Astrocyte (in vitro differentiated cells and primary cell): Measurements from ENCODE around the gene TMEM87A. TPM values are rescaled to one million over a fixed set of nuclear protein-coding genes. Genes with fewer than 3 reads are reported as not detected.

Source experiments
- DNase-seq: peaks from one replicate; pipeline ENCODE4 v3.0.0-alpha.2; 2010; ENCODE audit warnings: low read depth
- FAIRE-seq: peaks from 2 replicates; lab custom pipeline; 2011; peaks lifted over from hg19 to GRCh38; lab: Jason Lieb, UNC
- H2AFZ ChIP-seq: 2 replicates; pipeline ENCODE4 v1.6.0; 2012; ENCODE audit warnings: low read depth, low read length, inconsistent platforms
- H3K27ac ChIP-seq: 2 replicates; pipeline ENCODE4 v1.5.1; 2011; ENCODE audit warnings: low read depth, low read length, inconsistent platforms
- H3K27me3 ChIP-seq: 2 replicates; pipeline ENCODE4 v1.6.0; 2011; ENCODE audit warnings: low read length, inconsistent platforms; ENCODE audit not compliant: insufficient read depth
- H3K36me3 ChIP-seq: 2 replicates; pipeline ENCODE4 v1.5.1; 2011; ENCODE audit warnings: low read length, inconsistent platforms; ENCODE audit not compliant: insufficient read depth
- H3K4me1 ChIP-seq: 2 replicates; pipeline ENCODE4 v1.5.1; 2011; ENCODE audit warnings: low read length, inconsistent platforms; ENCODE audit not compliant: insufficient read depth
- H3K4me2 ChIP-seq: 2 replicates; pipeline ENCODE4 v1.6.0; 2012; ENCODE audit warnings: low read length, inconsistent platforms
- H3K4me3 ChIP-seq: 2 replicates; pipeline ENCODE4 v1.5.1; 2011; ENCODE audit warnings: low read depth, mild to moderate bottlenecking, low read length, inconsistent platforms; ENCODE audit not compliant: insufficient read depth
- H3K79me2 ChIP-seq: 2 replicates; pipeline ENCODE4 v1.6.0; 2012; ENCODE audit warnings: mild to moderate bottlenecking, low read length, inconsistent platforms; ENCODE audit not compliant: insufficient read depth
- H3K9ac ChIP-seq: 2 replicates; pipeline ENCODE4 v1.6.0; 2012; ENCODE audit warnings: mild to moderate bottlenecking, low read length, inconsistent platforms
- H3K9me3 ChIP-seq: 2 replicates; pipeline ENCODE4 v1.5.1; 2012; ENCODE audit warnings: low read depth, mild to moderate bottlenecking, low read length, inconsistent platforms; ENCODE audit not compliant: insufficient read depth
- H4K20me1 ChIP-seq: 2 replicates; pipeline ENCODE4 v1.6.0; 2012; ENCODE audit warnings: low read length, inconsistent platforms; ENCODE audit not compliant: insufficient read depth
- H3K27ac Mint-ChIP-seq: one replicate; pipeline ENCODE4 v1.8.0; 2021; ENCODE audit warnings: mild to moderate bottlenecking, mixed read lengths; ENCODE audit not compliant: unreplicated experiment
- H3K27me3 Mint-ChIP-seq: one replicate; pipeline ENCODE4 v1.8.0; 2021; ENCODE audit warnings: low read depth, mixed read lengths; ENCODE audit not compliant: unreplicated experiment
- H3K36me3 Mint-ChIP-seq: one replicate; pipeline ENCODE4 v1.8.0; 2021; ENCODE audit warnings: low read depth, mixed read lengths; ENCODE audit not compliant: unreplicated experiment
- H3K4me1 Mint-ChIP-seq: one replicate; pipeline ENCODE4 v1.8.0; 2021; ENCODE audit warnings: low read depth, mixed read lengths; ENCODE audit not compliant: unreplicated experiment
- H3K4me3 Mint-ChIP-seq: one replicate; pipeline ENCODE4 v1.8.0; 2021; ENCODE audit warnings: mild to moderate bottlenecking, moderate library complexity, mixed read lengths; ENCODE audit not compliant: unreplicated experiment
- H3K9me3 Mint-ChIP-seq: one replicate; pipeline ENCODE4 v1.8.0; 2021; ENCODE audit warnings: mild to moderate bottlenecking, mixed read lengths; ENCODE audit not compliant: unreplicated experiment
- CTCF ChIP-seq: IDR thresholded peaks from 2 replicates; pipeline ENCODE4 v1.5.1; 2011; ENCODE audit warnings: low read depth, mild to moderate bottlenecking, inconsistent platforms, low read length, moderate library complexity; ENCODE audit not compliant: insufficient read depth
- EZH2 ChIP-seq: IDR thresholded peaks from 2 replicates; pipeline ENCODE4 v1.6.1; 2012; ENCODE audit warnings: mild to moderate bottlenecking, low read length, inconsistent platforms; ENCODE audit not compliant: insufficient read depth
- total RNA-seq: library from RNA; stranded (reverse); gene quantifications from 2 replicates; pipeline ENCODE4 v1.2.1, GENCODE V29; 2021

The TMEM87A gene
- total RNA-seq, 1 donor from 2014 or later = 40.9 TPM

GRCh38 chr15:42217568-42217967 lies 55.7 kb downstream of the TMEM87A start:
- H3K36me3 Mint-ChIP-seq = peaks cover 6% of the 10 kb centered on the region
- no peak overlapping the region for H3K4me3 Mint-ChIP-seq
- Histone ChIP-seq H3K36me3 (peaks cover 47% of the 10 kb centered on the region), H3K4me1 (no peaks in the 10 kb centered on the region), H4K20me1 (peaks cover 10% of the 10 kb centered on the region), H3K27me3 (no peaks in the 10 kb centered on the region), H3K4me2 (no peak overlapping the region), H3K4me3 (no peak overlapping the region), H3K9me3 (no peaks in the 10 kb centered on the region), H2AFZ (no peak overlapping the region), H3K27ac (no peak overlapping the region), H3K9ac (no peak overlapping the region), H3K79me2 (peaks cover 3% of the 10 kb centered on the region)
- no peaks in the 10 kb centered on the region for H3K9me3 Mint-ChIP-seq
- no peak for FAIRE-seq
- DNase-seq = no peak
- no peaks in the 10 kb centered on the region for H3K27me3 Mint-ChIP-seq
- no peaks in the 10 kb centered on the region for H3K4me1 Mint-ChIP-seq
- H3K27ac Mint-ChIP-seq = no peak overlapping the region
- TF ChIP-seq EZH2 (no peak), CTCF (no peak)

- no peaks in the 10 kb centered on the region for H3K27me3 ChIP-seq
- Mint-ChIP-seq H3K27me3 (no peaks in the 10 kb centered on the region), H3K4me3 (no peak overlapping the region), H3K27ac (no peak overlapping the region), H3K4me1 (no peaks in the 10 kb centered on the region), H3K36me3 (peaks cover 6% of the 10 kb centered on the region), H3K9me3 (no peaks in the 10 kb centered on the region)
- H2AFZ ChIP-seq = no peak overlapping the region
- peaks cover 10% of the 10 kb centered on the region for H4K20me1 ChIP-seq
- H3K36me3 ChIP-seq = peaks cover 57% of the 10 kb centered on the region
- FAIRE-seq (peak; percentile 39), DNase-seq (no peak)
- peaks cover 3% of the 10 kb centered on the region for H3K79me2 ChIP-seq
- no peak overlapping the region for H3K4me3 ChIP-seq
- TF ChIP-seq EZH2 (no peak), CTCF (no peak)
- H3K9ac ChIP-seq = no peak overlapping the region
- H3K9me3 ChIP-seq = no peaks in the 10 kb centered on the region
- H3K27ac ChIP-seq = no peak overlapping the region
- no peak overlapping the region for H3K4me2 ChIP-seq
- H3K4me1 ChIP-seq = no peaks in the 10 kb centered on the region
Measured at GRCh38 chr15:42215913-42216829, 57.1 kb downstream of the TMEM87A start.

- H3K27me3 ChIP-seq = no peaks in the 10 kb centered on the region
- H3K36me3 ChIP-seq = peaks cover 63% of the 10 kb centered on the region
- H2AFZ ChIP-seq = no peak overlapping the region
- H3K4me1 ChIP-seq = no peaks in the 10 kb centered on the region
- no peaks in the 10 kb centered on the region for H3K9me3 Mint-ChIP-seq
- H3K36me3 Mint-ChIP-seq = peaks cover 3% of the 10 kb centered on the region
- no peaks in the 10 kb centered on the region for H3K4me1 Mint-ChIP-seq
- no peak overlapping the region for H3K27ac Mint-ChIP-seq
- H3K9ac ChIP-seq = no peak overlapping the region
- no peak for FAIRE-seq
- H3K27ac ChIP-seq = no peak overlapping the region
- H3K4me2 ChIP-seq = no peak overlapping the region
- no peak for DNase-seq
- peaks cover 10% of the 10 kb centered on the region for H4K20me1 ChIP-seq
- H3K27me3 Mint-ChIP-seq = no peaks in the 10 kb centered on the region
- no peak overlapping the region for H3K4me3 ChIP-seq
- H3K79me2 ChIP-seq = peaks cover 3% of the 10 kb centered on the region
- TF ChIP-seq EZH2 (no peak), CTCF (no peak)
- no peaks in the 10 kb centered on the region for H3K9me3 ChIP-seq
- no peak overlapping the region for H3K4me3 Mint-ChIP-seq
Measured at GRCh38 chr15:42214600-42214999, 58.6 kb downstream of the TMEM87A start.
